ENCODE results near the gene LBHD2. TPM values are rescaled to one million over a fixed set of nuclear protein-coding genes. Genes with fewer than 3 reads are reported as not detected.
A peak's percentile ranks its signal among the peaks of the same experiment; 100 is the strongest.

The LBHD2 gene
- total and polyA plus RNA-seq, 2 of the 13 experiments (the other 11 are each of a cell fraction or from before 2014, with no cell fraction given) = 0.67 to 1.00 TPM

- TF ChIP-seq ZNF10 (CRISPR knock-in tag; IDR thresholded peaks at IDR 0.05; ENCODE audit: borderline replicate concordance, low read depth) (no peak), CEBPB (IDR thresholded peaks at IDR 0.05; ENCODE audit: borderline replicate concordance, low read depth, low read length) (peak; percentile 10; the same call in 1 of the 2 replicates), ZNF687 (CRISPR knock-in tag; IDR thresholded peaks at IDR 0.05) (0 out of 2 replicates have a peak, but pooled peaks have one; percentile 5), HNRNPLL (IDR thresholded peaks at IDR 0.05; ENCODE audit: low read depth, low read length, poor library complexity, severe bottlenecking) (peak; percentile 95)
- intact Hi-C loops (cut with micrococcal nuclease; ENCODE audit: unreplicated experiment) (no loop called here), in situ Hi-C loops (cut with HindIII; ENCODE audit: extremely low pct_ligation_motif_present, low pct_unique_long_range_greater_than_20kb) (no loop called here)
- H3K4me2 ChIP-seq (ENCODE audit: low read depth, low read length) = peak overlapping the region; percentile 61
- WGBS (ENCODE audit: low lambda C conversion rate) = 40% methylated on average over 9 of the region's 32 CpGs
- CTCF ChIA-PET (ENCODE audit: low intra/inter-chr PET ratio, low total read pairs) = no interaction called here
- peaks cover 5 to 42% of the 10 kb centered on the region in 2 experiments; a peak in 4 of 5 replicates for H3K27me3 ChIP-seq (ENCODE audit: control insufficient read depth in 1 of 2, insufficient read depth in 2 of 2, low read length in 2 of 2)
- no peaks in the 10 kb centered on the region for H3K79me2 ChIP-seq (ENCODE audit: insufficient read depth, low read length)
- H3K4me1 ChIP-seq (ENCODE audit: insufficient read depth, low read length) = peaks cover 84% of the 10 kb centered on the region
- no peaks in the 10 kb centered on the region for H3K36me3 ChIP-seq (replicated peaks in 1 of 2; ENCODE audit: control insufficient read depth in 1 of 2, insufficient read depth in 2 of 2, low read length in 2 of 2)
- FAIRE-seq (no peak), DNase-seq (ENCODE audit: low spot score) (no peak), ATAC-seq (no peak)
- no peaks in the 10 kb centered on the region for H4K20me1 ChIP-seq (ENCODE audit: insufficient read depth, low read length)
- no peak overlapping the region for H3K27ac ChIP-seq (ENCODE audit: extremely low read length, insufficient read depth, low read length)
- POLR2A ChIA-PET = no interaction called here
- H3K9ac ChIP-seq (ENCODE audit: insufficient read depth, low read depth, low read length) = peak overlapping the region; percentile 24; the same call in 1 of the 2 replicates
- no peak overlapping the region for H2AFZ ChIP-seq (ENCODE audit: low read length)
- H3K4me3 ChIP-seq (replicated peaks in 1 of 3; ENCODE audit: insufficient read depth in 1 of 3, low read depth in 2 of 3, low read length in 3 of 3) = peak overlapping the region in 2 of 3 experiments; percentile 14 to 50; a peak in 1 of 6 replicates
- no TSS peak for BruUV-seq (replicated peaks)
- H3K9me3 ChIP-seq (ENCODE audit: low read length) = no peaks in the 10 kb centered on the region
Measured at GRCh38 chr14:103071544-103072251, 12.3 kb upstream of the LBHD2 start.
